ENCODE data around the gene ATP2A2. TPM values are rescaled to one million over a fixed set of nuclear protein-coding genes. Genes with fewer than 3 reads are reported as not detected.

The ATP2A2 gene
- total RNA-seq, 1 experiment from 2014 or later = 174 TPM

- no TSS peak for BruUV-seq (replicated peaks)
Measured at GRCh38 chr12:110266980-110267620, 13.9 kb upstream of the ATP2A2 start.

GRCh38 chr12:110269622-110270124 lies 11.4 kb upstream of the ATP2A2 start:
- BruUV-seq (replicated peaks) = no TSS peak

More at GRCh38 chr12:110266980-110267620, 13.9 kb upstream of the ATP2A2 start:
- peak; percentile 42 for ATAC-seq
- DNase-seq = peak; percentile 77
- Histone ChIP-seq H3K79me2 (ENCODE audit: low read length) (no peaks in the 10 kb centered on the region), H3K4me1 (ENCODE audit: insufficient read depth, low read length) (peaks cover 50% of the 10 kb centered on the region), H3K9ac (ENCODE audit: low read length) (peak overlapping the region; percentile 22; the same call in 1 of the 2 replicates), H3K36me3 (ENCODE audit: low read depth, low read length) (no peaks in the 10 kb centered on the region), H3K9me2 (replicated peaks; ENCODE audit: low read length) (no peaks in the 10 kb centered on the region), H3K4me3 (ENCODE audit: low read length) (no peak overlapping the region; the same call in 1 of the 2 replicates), H4K20me1 (ENCODE audit: low read length) (no peaks in the 10 kb centered on the region), H3K9me3 (ENCODE audit: low read length) (no peaks in the 10 kb centered on the region), H3F3A (ENCODE audit: low read length, unreplicated experiment) (no peaks in the 10 kb centered on the region), H3K4me2 (ENCODE audit: low read length) (peak overlapping the region; percentile 29), H2AFZ (ENCODE audit: low read length) (peak overlapping the region; percentile 48), H3K27ac (ENCODE audit: low read length) (peak overlapping the region; percentile 63), H3K27me3 (ENCODE audit: low read length) (no peaks in the 10 kb centered on the region)
- intact Hi-C loops (cut with micrococcal nuclease) = no loop called here
- POLR2A ChIA-PET (ENCODE audit: unreplicated experiment) = interaction anchor here (0.6 kb wide), 2 partner anchors 13 to 477 kb away, joined by 3 read pairs; no protein-coding TSS in a partner anchor
- CTCF ChIA-PET = no interaction called here
- no peak for TF ChIP-seq EZH2phosphoT487 (IDR thresholded peaks at IDR 0.05; ENCODE audit: borderline replicate concordance, low read length)
- no peak for TF ChIP-seq CTCF (conservative IDR thresholded peaks at IDR 0.05; ENCODE audit: low read depth, low read length)
- no peak for TF ChIP-seq EZH2 (IDR thresholded peaks at IDR 0.05; ENCODE audit: low read length, unreplicated experiment)

More at GRCh38 chr12:110269622-110270124, 11.4 kb upstream of the ATP2A2 start:
- H3K36me3 ChIP-seq (ENCODE audit: low read depth, low read length) = no peaks in the 10 kb centered on the region
- H3F3A ChIP-seq (ENCODE audit: low read length, unreplicated experiment) = no peaks in the 10 kb centered on the region
- CTCF ChIA-PET = no interaction called here
- ATAC-seq (peak; percentile 79), DNase-seq (peak; percentile 91)
- intact Hi-C loops (cut with micrococcal nuclease) = no loop called here
- peak overlapping the region; percentile 43 for H3K9ac ChIP-seq (ENCODE audit: low read length)
- POLR2A ChIA-PET (ENCODE audit: unreplicated experiment) = no interaction called here
- no peaks in the 10 kb centered on the region for H4K20me1 ChIP-seq (ENCODE audit: low read length)
- peaks cover 50% of the 10 kb centered on the region for H3K4me1 ChIP-seq (ENCODE audit: insufficient read depth, low read length)
- H3K79me2 ChIP-seq (ENCODE audit: low read length) = no peaks in the 10 kb centered on the region
- peak overlapping the region; percentile 85 for H3K27ac ChIP-seq (ENCODE audit: low read length)
- TF ChIP-seq CTCF (conservative IDR thresholded peaks at IDR 0.05; ENCODE audit: low read depth, low read length) = no peak
- no peak for TF ChIP-seq EZH2 (IDR thresholded peaks at IDR 0.05; ENCODE audit: low read length, unreplicated experiment)
- no peak for TF ChIP-seq EZH2phosphoT487 (IDR thresholded peaks at IDR 0.05; ENCODE audit: borderline replicate concordance, low read length)
- H3K4me2 ChIP-seq (ENCODE audit: low read length) = peak overlapping the region; percentile 70
- H3K27me3 ChIP-seq (ENCODE audit: low read length) = no peaks in the 10 kb centered on the region
- peak overlapping the region; percentile 11; the same call in 1 of the 2 replicates for H3K4me3 ChIP-seq (ENCODE audit: low read length)
- H3K9me2 ChIP-seq (replicated peaks; ENCODE audit: low read length) = no peaks in the 10 kb centered on the region
- peak overlapping the region; percentile 10 for H2AFZ ChIP-seq (ENCODE audit: low read length)
- H3K9me3 ChIP-seq (ENCODE audit: low read length) = no peaks in the 10 kb centered on the region
